ENCODE measurements around the gene HSPG2.

- TF ChIP-seq CTCF (IDR thresholded peaks at IDR 0.05) (no peak), POLR2A (IDR thresholded peaks at IDR 0.05) (no peak), EP300 (IDR thresholded peaks at IDR 0.05) (no peak)
Measured at GRCh38 chr1:21951226-21951870, 14.2 kb upstream of the HSPG2 start.

Measured in ovary (tissue), 3 donors.